WTC11 (cell line): ENCODE data around the gene SERP2. TPM values are rescaled to one million over a fixed set of nuclear protein-coding genes. Genes with fewer than 3 reads are reported as not detected.

ENCODE experiments used
- ATAC-seq: fragments of 200-7000 bp; cut with Tn5 transposase; 2 replicates; pipeline ENCODE4 v1.10.0; 2021; ENCODE audit warnings: mild to moderate bottlenecking, moderate library complexity
- CTCF ChIA-PET: fragments of 300-600 bp; sonication (Branson Sonifier 250); formaldehyde crosslinking; loops from one replicate; lab custom pipeline; 2021; ENCODE audit warnings: antibody characterized with exemption; lab: Charles Lee
- POLR2A ChIA-PET: fragments of 350-600 bp; sonication (Branson Sonifier 250); formaldehyde crosslinking; loops from one replicate; lab custom pipeline; 2021; ENCODE audit warnings: antibody characterized with exemption; lab: Charles Lee
- DNase-seq: peaks from one replicate; pipeline ENCODE4 v3.0.0; 2021; ENCODE audit warnings: low spot score
- H3K27ac Mint-ChIP-seq: 2 replicates; pipeline ENCODE4 v1.8.0; 2021; ENCODE audit warnings: mixed read lengths
- H3K27me3 Mint-ChIP-seq: 2 replicates; pipeline ENCODE4 v1.8.0; 2021; ENCODE audit warnings: low read depth, mild to moderate bottlenecking, moderate library complexity, mixed read lengths
- H3K36me3 Mint-ChIP-seq: 2 replicates; pipeline ENCODE4 v1.8.0; 2021; ENCODE audit warnings: mixed read lengths
- H3K4me1 Mint-ChIP-seq: 2 replicates; pipeline ENCODE4 v1.8.0; 2022; ENCODE audit warnings: mixed read lengths
- H3K4me3 Mint-ChIP-seq: 2 replicates; pipeline ENCODE4 v1.8.0; 2021; ENCODE audit warnings: mild to moderate bottlenecking, moderate library complexity, mixed read lengths
- H3K9me3 Mint-ChIP-seq: 2 replicates; pipeline ENCODE4 v1.8.0; 2021; ENCODE audit warnings: mixed read lengths
- CREM ChIP-seq: sonication (generic); formaldehyde crosslinking; IDR thresholded peaks from 2 replicates; pipeline ENCODE4 v1.8.1; 2022; ENCODE audit warnings: mild to moderate bottlenecking, missing genetic modification reagents, moderate library complexity
- ELF4 ChIP-seq: sonication (generic); formaldehyde crosslinking; IDR thresholded peaks from 2 replicates; pipeline ENCODE4 v1.8.1; 2022; ENCODE audit warnings: low read depth, mild to moderate bottlenecking, moderate library complexity, missing genetic modification reagents
- EMX1 ChIP-seq: fragments of 250-450 bp; sonication (Bioruptor Pico); IDR thresholded peaks from 2 replicates; pipeline ENCODE4 v1.8.0; 2021; ENCODE audit warnings: mild to moderate bottlenecking
- FOXP1 ChIP-seq: sonication (generic); formaldehyde crosslinking; IDR thresholded peaks from 2 replicates; pipeline ENCODE4 v1.8.0; 2022; ENCODE audit warnings: missing genetic modification reagents, mild to moderate bottlenecking, moderate library complexity, borderline replicate concordance
- GTF2I ChIP-seq: fragments of 250-450 bp; sonication (Bioruptor Pico); conservative IDR thresholded peaks from 2 replicates; pipeline ENCODE4 v1.4.0; 2021; ENCODE audit warnings: mild to moderate bottlenecking
- HMGA2 ChIP-seq: fragments of 250-450 bp; sonication (Bioruptor Pico); IDR thresholded peaks from 2 replicates; pipeline ENCODE4 v1.4.0; 2021; ENCODE audit warnings: mild to moderate bottlenecking, moderate library complexity
- JUN ChIP-seq: sonication (generic); formaldehyde crosslinking; IDR thresholded peaks from 2 replicates; pipeline ENCODE4 v1.8.0; 2023; ENCODE audit warnings: mild to moderate bottlenecking, missing genetic modification reagents
- MYBL2 ChIP-seq: sonication (generic); formaldehyde crosslinking; IDR thresholded peaks from 2 replicates; pipeline ENCODE4 v1.8.1; 2023; ENCODE audit warnings: mild to moderate bottlenecking, moderate library complexity, missing genetic modification reagents
- NFE2L1 ChIP-seq: sonication (generic); formaldehyde crosslinking; IDR thresholded peaks from 2 replicates; pipeline ENCODE4 v1.8.1; 2023; ENCODE audit warnings: missing genetic modification reagents
- NR1H2 ChIP-seq: sonication (generic); formaldehyde crosslinking; IDR thresholded peaks from 2 replicates; pipeline ENCODE4 v1.9.0; 2021; ENCODE audit warnings: mild to moderate bottlenecking, moderate library complexity, missing genetic modification reagents
- OVOL2 ChIP-seq: fragments of 250-450 bp; sonication (Bioruptor Pico); IDR thresholded peaks from 2 replicates; pipeline ENCODE4 v1.9.0; 2021; ENCODE audit warnings: mild to moderate bottlenecking, borderline replicate concordance
- ZBTB21 ChIP-seq: sonication (generic); formaldehyde crosslinking; IDR thresholded peaks from 2 replicates; pipeline ENCODE4 v1.8.1; 2023; ENCODE audit warnings: mild to moderate bottlenecking, missing genetic modification reagents, borderline replicate concordance
- ZNF138 ChIP-seq: sonication (generic); formaldehyde crosslinking; conservative IDR thresholded peaks from 2 replicates; pipeline ENCODE4 v1.8.1; 2022; ENCODE audit warnings: mild to moderate bottlenecking, moderate library complexity, missing genetic modification reagents
- ZNF219 ChIP-seq: sonication (generic); formaldehyde crosslinking; IDR thresholded peaks from 2 replicates; pipeline ENCODE4 v1.8.0; 2023; ENCODE audit warnings: missing genetic modification reagents, mild to moderate bottlenecking, borderline replicate concordance
- ZNF317 ChIP-seq: sonication (generic); formaldehyde crosslinking; IDR thresholded peaks from 2 replicates; pipeline ENCODE4 v1.8.1; 2023; ENCODE audit warnings: low read depth, mild to moderate bottlenecking, moderate library complexity, missing genetic modification reagents, borderline replicate concordance
- total RNA-seq: library from RNA; stranded (reverse); gene quantifications from 3 replicates; pipeline ENCODE4 v1.2.3, GENCODE V29; 2021
- TF ChIP-seq, protein P1 (sequence below): sonication (generic); formaldehyde crosslinking; IDR thresholded peaks from 2 replicates; pipeline ENCODE4 v1.8.0; 2022; ENCODE audit warnings: mild to moderate bottlenecking, missing genetic modification reagents
- TF ChIP-seq, protein P2 (sequence below): sonication (generic); formaldehyde crosslinking; IDR thresholded peaks from 2 replicates; pipeline ENCODE4 v1.8.0; 2023; ENCODE audit warnings: mild to moderate bottlenecking, missing genetic modification reagents
- TF ChIP-seq, protein P3 (sequence below): sonication (generic); formaldehyde crosslinking; IDR thresholded peaks from 2 replicates; pipeline ENCODE4 v1.8.0; 2022; ENCODE audit warnings: missing genetic modification reagents
- TF ChIP-seq, protein P4 (sequence below): sonication (generic); formaldehyde crosslinking; IDR thresholded peaks from 2 replicates; pipeline ENCODE4 v1.8.1; 2023; ENCODE audit warnings: mild to moderate bottlenecking, moderate library complexity, missing genetic modification reagents
- TF ChIP-seq, protein P5 (sequence below): sonication (generic); formaldehyde crosslinking; IDR thresholded peaks from 2 replicates; pipeline ENCODE4 v1.8.1; 2022; ENCODE audit warnings: low read depth, missing genetic modification reagents, borderline replicate concordance
- TF ChIP-seq, protein P6 (sequence below): fragments of 250-450 bp; sonication (Bioruptor Pico); IDR thresholded peaks from 2 replicates; pipeline ENCODE4 v1.9.0; 2021; ENCODE audit warnings: mild to moderate bottlenecking

Gene SERP2
- total RNA-seq, 1 experiment from 2014 or later = 1.2 TPM

DNA sequence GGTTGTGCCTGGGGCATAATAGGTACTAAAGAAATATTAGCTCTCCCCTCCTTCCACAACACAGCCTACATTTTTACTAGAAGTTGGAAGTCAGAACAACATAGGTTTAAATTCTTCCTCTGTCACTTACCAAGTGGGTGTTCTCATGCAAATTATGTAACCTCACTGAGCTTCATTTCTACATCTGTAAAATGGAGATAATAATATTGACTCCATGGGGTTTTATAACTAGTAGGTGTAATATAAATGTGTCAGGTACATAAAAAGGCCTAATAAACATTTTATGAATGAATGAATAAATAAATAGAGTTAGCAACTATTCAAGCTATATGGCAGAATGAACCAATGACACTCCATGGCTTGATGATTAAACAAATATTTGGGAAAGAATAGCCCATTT is 27.1 kb upstream of the SERP2 start (continued):
- TF ChIP-seq, protein P1, sequence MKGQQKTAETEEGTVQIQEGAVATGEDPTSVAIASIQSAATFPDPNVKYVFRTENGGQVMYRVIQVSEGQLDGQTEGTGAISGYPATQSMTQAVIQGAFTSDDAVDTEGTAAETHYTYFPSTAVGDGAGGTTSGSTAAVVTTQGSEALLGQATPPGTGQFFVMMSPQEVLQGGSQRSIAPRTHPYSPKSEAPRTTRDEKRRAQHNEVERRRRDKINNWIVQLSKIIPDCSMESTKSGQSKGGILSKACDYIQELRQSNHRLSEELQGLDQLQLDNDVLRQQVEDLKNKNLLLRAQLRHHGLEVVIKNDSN (CRISPR knock-in tag) = no peak
- no peak for TF ChIP-seq ZNF219 (CRISPR knock-in tag)
- TF ChIP-seq, protein P2, sequence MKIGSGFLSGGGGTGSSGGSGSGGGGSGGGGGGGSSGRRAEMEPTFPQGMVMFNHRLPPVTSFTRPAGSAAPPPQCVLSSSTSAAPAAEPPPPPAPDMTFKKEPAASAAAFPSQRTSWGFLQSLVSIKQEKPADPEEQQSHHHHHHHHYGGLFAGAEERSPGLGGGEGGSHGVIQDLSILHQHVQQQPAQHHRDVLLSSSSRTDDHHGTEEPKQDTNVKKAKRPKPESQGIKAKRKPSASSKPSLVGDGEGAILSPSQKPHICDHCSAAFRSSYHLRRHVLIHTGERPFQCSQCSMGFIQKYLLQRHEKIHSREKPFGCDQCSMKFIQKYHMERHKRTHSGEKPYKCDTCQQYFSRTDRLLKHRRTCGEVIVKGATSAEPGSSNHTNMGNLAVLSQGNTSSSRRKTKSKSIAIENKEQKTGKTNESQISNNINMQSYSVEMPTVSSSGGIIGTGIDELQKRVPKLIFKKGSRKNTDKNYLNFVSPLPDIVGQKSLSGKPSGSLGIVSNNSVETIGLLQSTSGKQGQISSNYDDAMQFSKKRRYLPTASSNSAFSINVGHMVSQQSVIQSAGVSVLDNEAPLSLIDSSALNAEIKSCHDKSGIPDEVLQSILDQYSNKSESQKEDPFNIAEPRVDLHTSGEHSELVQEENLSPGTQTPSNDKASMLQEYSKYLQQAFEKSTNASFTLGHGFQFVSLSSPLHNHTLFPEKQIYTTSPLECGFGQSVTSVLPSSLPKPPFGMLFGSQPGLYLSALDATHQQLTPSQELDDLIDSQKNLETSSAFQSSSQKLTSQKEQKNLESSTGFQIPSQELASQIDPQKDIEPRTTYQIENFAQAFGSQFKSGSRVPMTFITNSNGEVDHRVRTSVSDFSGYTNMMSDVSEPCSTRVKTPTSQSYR (CRISPR knock-in tag) = no peak
- TF ChIP-seq GTF2I (CRISPR knock-in tag) = no peak
- no peak for TF ChIP-seq ELF4 (CRISPR knock-in tag)

DNA sequence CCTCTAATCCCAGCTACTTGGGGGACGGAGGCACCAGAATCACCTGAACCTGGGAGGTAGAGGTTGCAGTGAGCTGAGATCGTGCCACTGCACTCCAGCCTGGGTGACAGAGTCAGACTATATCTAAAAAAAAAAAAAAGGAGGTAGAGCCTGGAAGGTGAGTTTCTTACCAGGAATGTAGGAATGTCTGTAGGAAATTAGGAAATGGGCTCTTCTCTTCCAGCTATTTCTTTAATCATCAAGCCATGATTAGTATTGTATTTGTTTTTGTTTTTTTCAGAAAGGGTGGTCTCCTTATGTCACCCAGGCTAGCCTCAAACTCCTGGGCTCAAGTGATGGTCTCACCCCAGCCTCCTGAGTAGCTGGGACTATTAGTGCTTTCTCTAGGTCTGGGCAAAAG is 26.3 kb upstream of the SERP2 start:
- CTCF ChIA-PET = no interaction called here
- TF ChIP-seq ZNF138 (CRISPR knock-in tag) (no peak), FOXP1 (CRISPR knock-in tag) (no peak), MYBL2 (CRISPR knock-in tag) (no peak), ZBTB21 (CRISPR knock-in tag) (no peak), CREM (CRISPR knock-in tag) (no peak), NR1H2 (CRISPR knock-in tag) (no peak), ZNF317 (CRISPR knock-in tag) (no peak), ZNF219 (CRISPR knock-in tag) (no peak), EMX1 (CRISPR knock-in tag) (no peak)
- TF ChIP-seq, protein P3, sequence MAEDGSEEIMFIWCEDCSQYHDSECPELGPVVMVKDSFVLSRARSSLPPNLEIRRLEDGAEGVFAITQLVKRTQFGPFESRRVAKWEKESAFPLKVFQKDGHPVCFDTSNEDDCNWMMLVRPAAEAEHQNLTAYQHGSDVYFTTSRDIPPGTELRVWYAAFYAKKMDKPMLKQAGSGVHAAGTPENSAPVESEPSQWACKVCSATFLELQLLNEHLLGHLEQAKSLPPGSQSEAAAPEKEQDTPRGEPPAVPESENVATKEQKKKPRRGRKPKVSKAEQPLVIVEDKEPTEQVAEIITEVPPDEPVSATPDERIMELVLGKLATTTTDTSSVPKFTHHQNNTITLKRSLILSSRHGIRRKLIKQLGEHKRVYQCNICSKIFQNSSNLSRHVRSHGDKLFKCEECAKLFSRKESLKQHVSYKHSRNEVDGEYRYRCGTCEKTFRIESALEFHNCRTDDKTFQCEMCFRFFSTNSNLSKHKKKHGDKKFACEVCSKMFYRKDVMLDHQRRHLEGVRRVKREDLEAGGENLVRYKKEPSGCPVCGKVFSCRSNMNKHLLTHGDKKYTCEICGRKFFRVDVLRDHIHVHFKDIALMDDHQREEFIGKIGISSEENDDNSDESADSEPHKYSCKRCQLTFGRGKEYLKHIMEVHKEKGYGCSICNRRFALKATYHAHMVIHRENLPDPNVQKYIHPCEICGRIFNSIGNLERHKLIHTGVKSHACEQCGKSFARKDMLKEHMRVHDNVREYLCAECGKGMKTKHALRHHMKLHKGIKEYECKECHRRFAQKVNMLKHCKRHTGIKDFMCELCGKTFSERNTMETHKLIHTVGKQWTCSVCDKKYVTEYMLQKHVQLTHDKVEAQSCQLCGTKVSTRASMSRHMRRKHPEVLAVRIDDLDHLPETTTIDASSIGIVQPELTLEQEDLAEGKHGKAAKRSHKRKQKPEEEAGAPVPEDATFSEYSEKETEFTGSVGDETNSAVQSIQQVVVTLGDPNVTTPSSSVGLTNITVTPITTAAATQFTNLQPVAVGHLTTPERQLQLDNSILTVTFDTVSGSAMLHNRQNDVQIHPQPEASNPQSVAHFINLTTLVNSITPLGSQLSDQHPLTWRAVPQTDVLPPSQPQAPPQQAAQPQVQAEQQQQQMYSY (CRISPR knock-in tag) = no peak
- POLR2A ChIA-PET = no interaction called here
- DNase-seq = no peak
- Mint-ChIP-seq H3K4me1 (peaks cover 22% of the 10 kb centered on the region), H3K4me3 (no peak overlapping the region), H3K36me3 (no peaks in the 10 kb centered on the region), H3K27ac (no peak overlapping the region), H3K27me3 (no peaks in the 10 kb centered on the region), H3K9me3 (0 out of 2 replicates have a peak, but pooled peaks cover 4% of the 10 kb centered on the region)
- ATAC-seq = no peak

DNA sequence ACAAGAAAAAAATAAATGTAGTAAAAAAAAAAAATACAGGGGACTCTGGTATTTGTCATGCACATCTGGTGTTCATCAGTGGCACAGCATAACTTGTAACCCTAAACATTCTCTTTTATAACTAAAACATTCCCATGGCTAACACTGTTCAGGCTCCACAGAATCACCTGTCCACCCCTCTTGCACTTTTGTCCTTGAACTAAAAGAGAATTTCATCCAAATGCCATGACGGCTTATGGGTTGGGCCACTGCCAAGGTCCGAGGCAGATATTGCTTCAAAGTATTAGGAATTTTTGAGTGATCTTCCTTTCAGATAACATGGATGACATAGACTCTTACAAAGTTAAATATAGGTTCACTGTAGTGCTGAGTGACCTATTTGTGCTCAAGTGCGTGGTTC is 25.7 kb upstream of the SERP2 start:
- no peak for ATAC-seq
- ChIA-PET POLR2A (no interaction called here), CTCF (no interaction called here)
- Mint-ChIP-seq H3K36me3 (no peaks in the 10 kb centered on the region), H3K27ac (no peak overlapping the region), H3K27me3 (no peaks in the 10 kb centered on the region), H3K4me3 (no peak overlapping the region), H3K4me1 (peaks cover 22% of the 10 kb centered on the region), H3K9me3 (no peaks in the 10 kb centered on the region)
- DNase-seq = no peak
- TF ChIP-seq JUN (CRISPR knock-in tag) (no peak), NFE2L1 (CRISPR knock-in tag) (no peak), OVOL2 (no peak), HMGA2 (CRISPR knock-in tag) (no peak), ZBTB21 (CRISPR knock-in tag) (no peak), EMX1 (CRISPR knock-in tag) (no peak)
- TF ChIP-seq, protein P4, sequence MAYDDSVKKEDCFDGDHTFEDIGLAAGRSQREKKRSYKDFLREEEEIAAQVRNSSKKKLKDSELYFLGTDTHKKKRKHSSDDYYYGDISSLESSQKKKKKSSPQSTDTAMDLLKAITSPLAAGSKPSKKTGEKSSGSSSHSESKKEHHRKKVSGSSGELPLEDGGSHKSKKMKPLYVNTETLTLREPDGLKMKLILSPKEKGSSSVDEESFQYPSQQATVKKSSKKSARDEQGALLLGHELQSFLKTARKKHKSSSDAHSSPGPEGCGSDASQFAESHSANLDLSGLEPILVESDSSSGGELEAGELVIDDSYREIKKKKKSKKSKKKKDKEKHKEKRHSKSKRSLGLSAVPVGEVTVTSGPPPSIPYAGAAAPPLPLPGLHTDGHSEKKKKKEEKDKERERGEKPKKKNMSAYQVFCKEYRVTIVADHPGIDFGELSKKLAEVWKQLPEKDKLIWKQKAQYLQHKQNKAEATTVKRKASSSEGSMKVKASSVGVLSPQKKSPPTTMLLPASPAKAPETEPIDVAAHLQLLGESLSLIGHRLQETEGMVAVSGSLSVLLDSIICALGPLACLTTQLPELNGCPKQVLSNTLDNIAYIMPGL (CRISPR knock-in tag) = no peak
- TF ChIP-seq, protein P5, sequence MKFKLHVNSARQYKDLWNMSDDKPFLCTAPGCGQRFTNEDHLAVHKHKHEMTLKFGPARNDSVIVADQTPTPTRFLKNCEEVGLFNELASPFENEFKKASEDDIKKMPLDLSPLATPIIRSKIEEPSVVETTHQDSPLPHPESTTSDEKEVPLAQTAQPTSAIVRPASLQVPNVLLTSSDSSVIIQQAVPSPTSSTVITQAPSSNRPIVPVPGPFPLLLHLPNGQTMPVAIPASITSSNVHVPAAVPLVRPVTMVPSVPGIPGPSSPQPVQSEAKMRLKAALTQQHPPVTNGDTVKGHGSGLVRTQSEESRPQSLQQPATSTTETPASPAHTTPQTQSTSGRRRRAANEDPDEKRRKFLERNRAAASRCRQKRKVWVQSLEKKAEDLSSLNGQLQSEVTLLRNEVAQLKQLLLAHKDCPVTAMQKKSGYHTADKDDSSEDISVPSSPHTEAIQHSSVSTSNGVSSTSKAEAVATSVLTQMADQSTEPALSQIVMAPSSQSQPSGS (CRISPR knock-in tag) = no peak
- TF ChIP-seq, protein P6, sequence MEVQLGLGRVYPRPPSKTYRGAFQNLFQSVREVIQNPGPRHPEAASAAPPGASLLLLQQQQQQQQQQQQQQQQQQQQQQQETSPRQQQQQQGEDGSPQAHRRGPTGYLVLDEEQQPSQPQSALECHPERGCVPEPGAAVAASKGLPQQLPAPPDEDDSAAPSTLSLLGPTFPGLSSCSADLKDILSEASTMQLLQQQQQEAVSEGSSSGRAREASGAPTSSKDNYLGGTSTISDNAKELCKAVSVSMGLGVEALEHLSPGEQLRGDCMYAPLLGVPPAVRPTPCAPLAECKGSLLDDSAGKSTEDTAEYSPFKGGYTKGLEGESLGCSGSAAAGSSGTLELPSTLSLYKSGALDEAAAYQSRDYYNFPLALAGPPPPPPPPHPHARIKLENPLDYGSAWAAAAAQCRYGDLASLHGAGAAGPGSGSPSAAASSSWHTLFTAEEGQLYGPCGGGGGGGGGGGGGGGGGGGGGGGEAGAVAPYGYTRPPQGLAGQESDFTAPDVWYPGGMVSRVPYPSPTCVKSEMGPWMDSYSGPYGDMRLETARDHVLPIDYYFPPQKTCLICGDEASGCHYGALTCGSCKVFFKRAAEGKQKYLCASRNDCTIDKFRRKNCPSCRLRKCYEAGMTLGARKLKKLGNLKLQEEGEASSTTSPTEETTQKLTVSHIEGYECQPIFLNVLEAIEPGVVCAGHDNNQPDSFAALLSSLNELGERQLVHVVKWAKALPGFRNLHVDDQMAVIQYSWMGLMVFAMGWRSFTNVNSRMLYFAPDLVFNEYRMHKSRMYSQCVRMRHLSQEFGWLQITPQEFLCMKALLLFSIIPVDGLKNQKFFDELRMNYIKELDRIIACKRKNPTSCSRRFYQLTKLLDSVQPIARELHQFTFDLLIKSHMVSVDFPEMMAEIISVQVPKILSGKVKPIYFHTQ (CRISPR knock-in tag) = no peak
